ENCODE measurements around the gene PTN. TPM values are rescaled to one million over a fixed set of nuclear protein-coding genes. Genes with fewer than 3 reads are reported as not detected.
"Not testable (repeated sequence)": the region's sequence is repeated elsewhere in the genome, so short reads cannot be mapped to it uniquely, and the experiment has no call there.

Gene PTN
- total and polyA plus RNA-seq, 2 donors, result 19.3 to 20.6 TPM

GRCh38 chr7:137262599-137262998 lies 80.9 kb downstream of the PTN start:
- Histone ChIP-seq H3K4me1 (ENCODE audit: control insufficient read depth in 2 of 2, insufficient read depth in 2 of 2, low read length in 2 of 2) (no peaks in the 10 kb centered on the region), H3K9me3 (ENCODE audit: control insufficient read depth in 2 of 2, insufficient read depth in 1 of 2, low read length in 1 of 2) (no peaks in the 10 kb centered on the region), H3K27me3 (ENCODE audit: control insufficient read depth in 2 of 2, insufficient read depth in 1 of 2, low read length in 1 of 2) (no peaks in the 10 kb centered on the region), H3K27ac (ENCODE audit: low read depth in 1 of 2, low read length in 1 of 2) (no peak overlapping the region), H3K36me3 (ENCODE audit: control insufficient read depth in 2 of 2, insufficient read depth in 2 of 2, low read length in 1 of 2) (no peaks in the 10 kb centered on the region), H3K4me3 (ENCODE audit: low read length in 2 of 2) (no peak overlapping the region)
- 91% methylated on average over 7 of the region's 7 CpGs for WGBS
- no peak for DNase-seq (ENCODE audit: low read depth in 6 of 9, low spot score in 9 of 9)

GRCh38 chr7:137258552-137258951 lies 85.0 kb downstream of the PTN start:
- no peak for DNase-seq (ENCODE audit: low read depth in 6 of 9, low spot score in 9 of 9)
- 69% methylated on average over 2 of the region's 2 CpGs for WGBS

GRCh38 chr7:137254766-137255165 lies 88.8 kb downstream of the PTN start:
- H3K4me3 ChIP-seq (ENCODE audit: low read length in 2 of 2), result no peak overlapping the region
- 94% methylated on average over 2 of the region's 2 CpGs for WGBS
- H3K27me3 ChIP-seq (ENCODE audit: control insufficient read depth in 2 of 2, insufficient read depth in 1 of 2, low read length in 1 of 2), result no peaks in the 10 kb centered on the region
- H3K4me1 ChIP-seq (ENCODE audit: control insufficient read depth in 2 of 2, insufficient read depth in 2 of 2, low read length in 2 of 2), result no peaks in the 10 kb centered on the region
- no peak overlapping the region for H3K27ac ChIP-seq (ENCODE audit: low read depth in 1 of 2, low read length in 1 of 2)
- H3K36me3 ChIP-seq (ENCODE audit: control insufficient read depth in 2 of 2, insufficient read depth in 2 of 2, low read length in 1 of 2), result no peaks in the 10 kb centered on the region
- DNase-seq (ENCODE audit: low read depth in 6 of 9, low spot score in 9 of 9), result no peak
- H3K9me3 ChIP-seq (ENCODE audit: control insufficient read depth in 2 of 2, insufficient read depth in 1 of 2, low read length in 1 of 2), result no peaks in the 10 kb centered on the region

More at GRCh38 chr7:137258552-137258951, 85.0 kb downstream of the PTN start:
- Histone ChIP-seq H3K4me1 (ENCODE audit: control insufficient read depth in 2 of 2, insufficient read depth in 2 of 2, low read length in 2 of 2) (no peaks in the 10 kb centered on the region), H3K4me3 (ENCODE audit: low read length in 2 of 2) (no peak overlapping the region), H3K9me3 (ENCODE audit: control insufficient read depth in 2 of 2, insufficient read depth in 1 of 2, low read length in 1 of 2) (no peaks in the 10 kb centered on the region), H3K27ac (ENCODE audit: low read depth in 1 of 2, low read length in 1 of 2) (no peak overlapping the region), H3K27me3 (ENCODE audit: control insufficient read depth in 2 of 2, insufficient read depth in 1 of 2, low read length in 1 of 2) (no peaks in the 10 kb centered on the region), H3K36me3 (ENCODE audit: control insufficient read depth in 2 of 2, insufficient read depth in 2 of 2, low read length in 1 of 2) (no peaks in the 10 kb centered on the region)

DNA sequence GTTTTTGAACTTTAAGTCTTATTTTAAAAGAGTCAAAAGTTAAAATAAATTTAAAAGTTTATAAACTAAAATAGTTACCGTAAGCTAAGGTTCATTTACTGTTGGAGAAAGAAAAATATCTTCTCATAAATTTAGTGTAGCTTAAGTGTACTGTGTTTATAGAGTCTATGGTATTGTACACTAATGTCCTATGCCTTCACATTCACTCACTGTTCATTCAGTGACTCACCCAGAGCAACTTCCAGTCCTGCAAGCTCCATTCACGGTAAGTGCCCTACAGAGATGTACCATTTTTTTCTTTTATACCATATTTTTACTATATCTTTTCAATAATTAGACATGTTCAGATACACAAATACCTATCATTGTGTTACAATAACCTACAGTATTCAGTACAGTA lies 97.6 kb downstream of the PTN start:
- no peaks in the 10 kb centered on the region for H3K27me3 ChIP-seq (ENCODE audit: control insufficient read depth in 2 of 2, insufficient read depth in 1 of 2, low read length in 1 of 2)
- no peak for DNase-seq (ENCODE audit: low read depth in 6 of 9, low spot score in 9 of 9)
- no peak overlapping the region for H3K4me3 ChIP-seq (ENCODE audit: low read length in 2 of 2)
- 94% methylated on average over 2 of the region's 2 CpGs for WGBS
- H3K27ac ChIP-seq (ENCODE audit: low read depth in 1 of 2, low read length in 1 of 2), result no peak overlapping the region
- H3K9me3 ChIP-seq (ENCODE audit: control insufficient read depth in 2 of 2, insufficient read depth in 1 of 2, low read length in 1 of 2), result no peaks in the 10 kb centered on the region
- no peaks in the 10 kb centered on the region for H3K36me3 ChIP-seq (ENCODE audit: control insufficient read depth in 2 of 2, insufficient read depth in 2 of 2, low read length in 1 of 2)
- no peaks in the 10 kb centered on the region for H3K4me1 ChIP-seq (ENCODE audit: control insufficient read depth in 2 of 2, insufficient read depth in 2 of 2, low read length in 2 of 2)

DNA sequence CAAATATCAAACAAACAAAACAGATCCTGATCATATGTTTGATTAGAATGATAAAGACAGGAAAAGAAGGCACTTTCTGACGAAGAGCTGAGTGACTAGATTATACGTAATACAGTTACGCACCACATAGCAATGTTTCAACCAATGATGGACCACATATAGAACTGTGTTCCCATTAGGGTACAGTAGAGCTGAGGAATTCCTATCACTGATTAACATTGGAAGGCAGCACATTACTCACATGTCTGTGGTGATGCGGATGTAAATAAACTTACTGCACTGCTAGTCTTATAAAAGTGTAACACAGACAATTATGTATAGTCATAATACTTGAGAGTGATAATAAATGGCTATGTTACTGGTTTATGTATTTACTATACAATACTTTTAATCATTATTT lies 98.3 kb downstream of the PTN start:
- DNase-seq (ENCODE audit: low read depth in 6 of 9, low spot score in 9 of 9), result no peak
- Histone ChIP-seq H3K27me3 (ENCODE audit: control insufficient read depth in 2 of 2, insufficient read depth in 1 of 2, low read length in 1 of 2) (no peaks in the 10 kb centered on the region), H3K4me1 (ENCODE audit: control insufficient read depth in 2 of 2, insufficient read depth in 2 of 2, low read length in 2 of 2) (no peaks in the 10 kb centered on the region), H3K36me3 (ENCODE audit: control insufficient read depth in 2 of 2, insufficient read depth in 2 of 2, low read length in 1 of 2) (no peaks in the 10 kb centered on the region), H3K27ac (ENCODE audit: low read depth in 1 of 2, low read length in 1 of 2) (no peak overlapping the region), H3K4me3 (ENCODE audit: low read length in 2 of 2) (no peak overlapping the region), H3K9me3 (ENCODE audit: control insufficient read depth in 2 of 2, insufficient read depth in 1 of 2, low read length in 1 of 2) (no peaks in the 10 kb centered on the region)
- WGBS, result 94% methylated on average over 4 of the region's 4 CpGs

DNA sequence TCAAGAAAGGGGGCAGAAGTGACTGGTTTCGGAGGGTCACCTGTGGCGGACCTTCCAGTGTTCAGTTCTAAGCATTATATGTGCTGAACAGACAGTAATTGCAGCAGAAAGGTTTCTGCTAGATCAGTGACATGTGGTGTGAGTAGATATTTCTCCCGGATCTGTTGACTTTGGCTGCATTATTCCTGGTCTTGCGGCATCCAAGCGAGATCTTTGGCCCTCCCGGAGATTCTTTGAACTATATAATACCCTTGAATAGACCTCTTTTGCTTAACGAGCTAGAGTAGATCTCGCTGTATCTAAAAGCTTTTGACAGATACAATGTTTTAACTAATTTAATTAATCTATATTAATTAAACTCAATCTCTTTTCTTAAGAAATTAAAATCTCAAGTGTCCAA lies 99.8 kb downstream of the PTN start:
- no peaks in the 10 kb centered on the region for H3K36me3 ChIP-seq (ENCODE audit: control insufficient read depth in 2 of 2, insufficient read depth in 2 of 2, low read length in 1 of 2)
- H3K27ac ChIP-seq (ENCODE audit: low read depth in 1 of 2, low read length in 1 of 2), result no peak overlapping the region
- no peaks in the 10 kb centered on the region for H3K4me1 ChIP-seq (ENCODE audit: control insufficient read depth in 2 of 2, insufficient read depth in 2 of 2, low read length in 2 of 2)
- H3K4me3 ChIP-seq (ENCODE audit: low read length in 2 of 2), result no peak overlapping the region
- H3K27me3 ChIP-seq (ENCODE audit: control insufficient read depth in 2 of 2, insufficient read depth in 1 of 2, low read length in 1 of 2), result no peaks in the 10 kb centered on the region
- WGBS, result 94% methylated on average over 8 of the region's 8 CpGs
- H3K9me3 ChIP-seq (ENCODE audit: control insufficient read depth in 2 of 2, insufficient read depth in 1 of 2, low read length in 1 of 2), result no peaks in the 10 kb centered on the region
- DNase-seq (ENCODE audit: low read depth in 6 of 9, low spot score in 9 of 9), result no peak

- H3K36me3 ChIP-seq (ENCODE audit: control insufficient read depth in 2 of 2, insufficient read depth in 2 of 2, low read length in 1 of 2), result no peaks in the 10 kb centered on the region
- H3K27me3 ChIP-seq (ENCODE audit: control insufficient read depth in 2 of 2, insufficient read depth in 1 of 2, low read length in 1 of 2), result no peaks in the 10 kb centered on the region
- H3K4me3 ChIP-seq (ENCODE audit: low read length in 2 of 2), result no peak overlapping the region
- no peak overlapping the region for H3K27ac ChIP-seq (ENCODE audit: low read depth in 1 of 2, low read length in 1 of 2)
- DNase-seq (ENCODE audit: low read depth in 6 of 9, low spot score in 9 of 9), result no peak
- H3K9me3 ChIP-seq (ENCODE audit: control insufficient read depth in 2 of 2, insufficient read depth in 1 of 2, low read length in 1 of 2), result no peaks in the 10 kb centered on the region
- 89% methylated on average over 7 of the region's 7 CpGs for WGBS
- H3K4me1 ChIP-seq (ENCODE audit: control insufficient read depth in 2 of 2, insufficient read depth in 2 of 2, low read length in 2 of 2), result no peaks in the 10 kb centered on the region
Measured at GRCh38 chr7:137242616-137243015, 100.9 kb downstream of the PTN start.

DNA sequence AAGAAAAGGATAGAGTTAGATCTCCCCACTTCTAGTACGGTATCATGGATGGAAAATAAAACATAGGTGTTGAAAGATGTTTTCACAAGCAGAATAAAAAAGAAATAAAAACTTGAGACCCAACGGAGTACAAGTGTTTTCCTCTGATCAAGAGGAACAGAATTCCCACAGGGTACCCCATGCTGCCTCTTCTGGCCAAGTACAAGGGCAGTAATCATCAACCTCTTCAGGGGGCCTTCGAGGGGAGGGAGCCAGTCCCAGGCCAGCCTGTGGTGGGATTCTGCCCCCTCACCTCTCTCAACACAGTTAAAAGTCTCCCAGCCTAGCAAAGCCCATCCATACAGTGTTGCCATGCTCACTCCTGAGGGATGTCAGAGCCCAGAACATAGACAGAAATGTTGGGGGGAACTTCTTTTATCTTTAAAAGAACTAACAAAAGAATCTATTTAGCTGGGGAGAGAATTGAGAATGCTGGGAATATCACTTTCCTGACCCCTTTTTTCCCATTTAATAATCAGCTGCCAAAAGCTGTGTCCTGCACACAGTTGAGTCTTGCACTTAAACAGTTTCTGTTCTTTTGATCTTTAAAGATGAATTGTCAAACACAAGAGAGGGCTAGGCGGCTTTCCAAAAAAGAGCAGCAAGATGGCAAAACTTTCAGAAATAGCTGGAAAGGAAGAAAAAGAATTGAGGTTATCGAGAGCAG lies 101.7 kb downstream of the PTN start:
- H3K27me3 ChIP-seq (ENCODE audit: control insufficient read depth in 2 of 2, insufficient read depth in 1 of 2, low read length in 1 of 2), result no peaks in the 10 kb centered on the region
- H3K27ac ChIP-seq (ENCODE audit: low read depth in 1 of 2, low read length in 1 of 2), result no peak overlapping the region
- no peak overlapping the region for H3K4me3 ChIP-seq (ENCODE audit: low read length in 2 of 2)
- 79% methylated on average over 5 of the region's 5 CpGs for WGBS
- no peaks in the 10 kb centered on the region for H3K4me1 ChIP-seq (ENCODE audit: control insufficient read depth in 2 of 2, insufficient read depth in 2 of 2, low read length in 2 of 2)
- DNase-seq (ENCODE audit: low read depth in 6 of 9, low spot score in 9 of 9), result no peak
- no peaks in the 10 kb centered on the region for H3K36me3 ChIP-seq (ENCODE audit: control insufficient read depth in 2 of 2, insufficient read depth in 2 of 2, low read length in 1 of 2)
- no peaks in the 10 kb centered on the region for H3K9me3 ChIP-seq (ENCODE audit: control insufficient read depth in 2 of 2, insufficient read depth in 1 of 2, low read length in 1 of 2)

GRCh38 chr7:137239186-137239585 lies 104.3 kb downstream of the PTN start:
- DNase-seq (ENCODE audit: low read depth in 6 of 9, low spot score in 9 of 9), result not testable (repeated sequence)

More at GRCh38 chr7:137239186-137239585, 104.3 kb downstream of the PTN start:
- WGBS, result 94% methylated on average over 3 of the region's 3 CpGs
- not testable (repeated sequence) for H3K4me1 ChIP-seq (ENCODE audit: control insufficient read depth in 2 of 2, insufficient read depth in 2 of 2, low read length in 2 of 2); H3K27ac ChIP-seq (ENCODE audit: low read depth in 1 of 2, low read length in 1 of 2); H3K27me3 ChIP-seq (ENCODE audit: control insufficient read depth in 2 of 2, insufficient read depth in 1 of 2, low read length in 1 of 2); H3K4me3 ChIP-seq (ENCODE audit: low read length in 2 of 2); H3K9me3 ChIP-seq (ENCODE audit: control insufficient read depth in 2 of 2, insufficient read depth in 1 of 2, low read length in 1 of 2); H3K36me3 ChIP-seq (ENCODE audit: control insufficient read depth in 2 of 2, insufficient read depth in 2 of 2, low read length in 1 of 2)
